Hematopoietic multipotent progenitor cell (in vitro differentiated cells): ENCODE results near the gene GPHN. TPM values are rescaled to one million over a fixed set of nuclear protein-coding genes. Genes with fewer than 3 reads are reported as not detected.
A peak's percentile ranks its signal among the peaks of the same experiment; 100 is the strongest.

ENCODE experiments used
- DNase-seq, 3 donors: peaks; one replicate each; pipeline ENCODE4 v3.0.0-alpha.2; 2011 to 2015; ENCODE audit warnings: low read depth in 2 of 3, low spot score in 2 of 3
- total RNA-seq: library from RNA; depleted of rRNA; stranded (reverse); fragments of >200 nt; gene quantifications from one replicate; pipeline ENCODE4 v1.2.3, GENCODE V29; 2012

GPHN gene
- total RNA-seq, 1 donor: 8.6 TPM

DNA sequence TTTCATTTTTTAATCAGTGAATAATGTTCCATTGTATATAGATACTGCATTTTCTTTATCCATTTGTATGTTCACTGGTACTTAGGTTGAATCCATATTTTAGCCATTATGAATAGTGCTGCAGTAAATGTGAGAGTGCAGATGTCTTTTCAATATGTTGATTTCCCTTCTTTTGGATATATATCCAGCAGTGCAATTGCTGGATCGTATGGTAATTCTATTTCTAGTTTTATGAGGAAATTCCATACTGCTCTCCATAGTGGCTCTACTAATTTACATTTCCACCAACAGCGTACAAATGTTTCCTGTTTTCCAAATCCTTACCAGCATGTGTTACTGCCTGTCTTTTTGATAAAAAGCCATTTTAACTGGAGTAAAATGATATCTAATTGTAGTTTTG, 392.8 kb downstream of the GPHN start:
- no peak for DNase-seq

DNA sequence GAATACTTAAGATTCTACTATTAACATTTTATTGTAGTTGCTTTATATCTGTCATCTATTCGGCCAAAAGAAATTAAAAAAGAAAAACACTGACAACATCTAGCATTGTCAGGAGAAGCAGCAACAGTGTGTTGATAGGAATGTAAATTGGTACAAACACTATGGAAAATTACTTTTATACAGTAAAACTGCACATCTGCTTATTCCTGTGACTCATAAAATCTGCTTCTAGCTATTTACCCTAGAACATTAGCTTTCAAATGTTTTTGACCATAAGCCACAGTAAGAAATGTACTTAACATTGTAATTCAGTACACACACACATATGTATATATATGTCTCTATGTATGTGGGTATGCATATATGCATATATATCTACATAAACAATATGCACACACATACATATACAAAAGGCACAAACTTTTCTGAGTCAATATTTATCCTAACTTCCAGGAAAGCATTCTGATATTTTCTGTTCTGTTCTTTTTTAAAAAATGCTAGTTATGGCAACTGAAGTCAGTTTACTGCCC, 402.4 kb downstream of the GPHN start:
- no peak for DNase-seq

DNA sequence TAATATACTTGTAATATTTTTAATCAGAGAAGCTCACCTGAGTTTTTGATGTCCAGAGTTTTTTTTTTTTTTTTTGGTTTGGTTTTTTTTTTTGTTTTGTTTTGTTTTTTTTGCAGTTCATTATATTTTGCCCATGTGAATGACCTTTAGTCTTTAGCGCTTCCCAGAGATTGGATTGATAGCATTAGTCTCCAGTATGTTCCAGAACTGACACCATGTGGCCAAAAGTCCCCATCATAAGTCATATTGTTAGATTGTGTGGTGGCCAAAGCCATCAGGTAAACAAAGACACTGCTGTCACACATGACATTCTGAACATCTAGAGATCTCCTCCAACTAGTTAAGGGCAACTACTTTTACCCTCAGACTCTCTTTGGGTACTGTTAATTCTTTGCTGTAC, 408.5 kb downstream of the GPHN start:
- no peak for DNase-seq

DNA sequence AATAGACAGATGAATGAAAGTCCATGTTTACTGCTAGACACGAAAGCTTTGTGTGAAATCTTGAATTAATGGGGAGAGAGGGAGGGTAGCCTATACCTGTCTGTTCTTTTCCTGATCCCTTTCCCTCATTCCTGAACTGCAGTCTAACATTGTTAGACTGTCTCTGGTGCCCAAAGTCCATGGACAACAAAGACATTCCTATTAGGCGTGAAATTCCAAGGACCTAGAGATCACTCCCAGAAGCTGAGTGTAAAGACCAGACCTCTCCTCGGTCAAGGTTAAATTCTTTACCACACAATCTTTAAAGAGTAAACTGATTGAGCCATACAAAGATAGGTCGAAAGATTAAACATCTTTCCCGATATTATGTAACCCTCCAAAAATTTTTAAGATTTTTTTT, 410.6 kb downstream of the GPHN start:
- no peak for DNase-seq

DNA sequence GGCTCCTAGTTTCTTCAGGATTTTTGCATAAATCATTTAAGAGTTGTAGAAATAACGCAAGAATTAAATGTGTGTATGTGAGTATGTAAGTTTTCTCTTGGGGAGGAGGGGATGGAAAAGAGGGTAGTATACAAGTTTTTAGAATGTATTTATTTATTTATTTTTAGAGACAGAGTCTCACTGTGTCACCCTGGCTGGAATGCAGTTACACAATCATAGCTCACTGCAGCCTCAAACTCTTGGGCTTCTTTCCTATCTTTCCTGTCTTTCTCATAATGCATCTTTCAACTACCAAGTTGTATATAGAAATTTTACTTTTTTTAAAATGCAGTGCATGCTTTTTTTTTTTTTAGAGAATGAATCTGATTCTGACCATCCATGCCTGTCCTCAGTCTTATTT, 412.2 kb downstream of the GPHN start:
- no peak for DNase-seq

DNA sequence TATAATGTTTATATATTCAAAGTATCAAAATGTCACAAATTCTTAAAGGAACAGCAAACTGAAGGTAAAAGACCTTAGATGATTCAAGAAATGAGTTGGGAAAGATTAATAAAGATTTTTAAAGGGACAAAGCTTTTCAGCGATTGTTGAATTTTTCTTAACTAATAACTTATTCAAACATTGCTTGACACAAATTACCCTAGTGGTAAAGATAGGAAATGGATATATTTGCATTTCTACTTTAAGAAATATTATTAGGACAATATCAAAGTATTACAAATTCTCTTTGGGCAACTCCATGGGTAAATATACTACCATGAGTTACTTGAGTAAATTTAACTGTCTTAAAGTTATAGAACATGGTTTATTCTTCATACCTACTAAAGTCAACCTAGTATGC, 415.3 kb downstream of the GPHN start:
- DNase-seq: no peak

DNA sequence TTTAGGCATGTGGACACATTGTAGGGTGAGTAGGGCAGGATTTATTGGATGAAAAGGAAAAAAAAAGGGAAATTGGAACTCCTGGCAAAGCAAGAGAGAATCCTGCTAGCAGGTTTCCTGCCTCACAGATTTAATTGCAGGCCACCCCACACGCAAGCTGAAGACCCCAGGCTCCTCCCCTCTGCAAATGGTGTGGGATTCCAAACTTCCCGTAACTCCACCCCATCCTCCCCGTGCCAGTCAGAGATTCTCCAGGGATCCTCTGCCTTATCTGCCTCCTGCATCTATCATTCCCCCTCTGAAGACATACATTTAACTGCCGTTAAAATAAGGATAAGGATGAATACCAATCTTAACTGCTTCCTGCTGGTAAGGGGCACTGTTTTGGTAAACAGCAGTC, 431.5 kb downstream of the GPHN start:
- DNase-seq: no peak

DNA sequence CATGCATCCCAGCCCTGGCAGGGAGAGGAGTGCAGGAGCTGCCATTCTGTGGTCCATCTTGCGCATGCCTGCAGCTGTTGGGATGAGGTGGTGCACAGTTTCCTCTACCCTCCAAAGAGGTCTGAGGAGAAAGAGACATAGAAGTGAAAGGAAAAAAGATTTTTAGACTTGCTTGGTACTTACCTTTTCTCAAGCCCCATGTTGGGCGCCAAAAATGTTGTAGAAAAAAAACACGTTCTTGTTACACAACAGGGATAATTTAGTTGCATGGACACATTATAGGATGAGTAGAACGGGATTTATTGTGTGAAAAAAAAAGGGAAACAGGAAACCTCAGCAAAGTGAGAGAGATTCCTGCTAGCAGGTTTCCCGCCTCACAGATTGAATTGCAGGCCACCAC, 436.9 kb downstream of the GPHN start:
- DNase-seq: peak in 2 of 3 donors; percentile 7 to 63

DNA sequence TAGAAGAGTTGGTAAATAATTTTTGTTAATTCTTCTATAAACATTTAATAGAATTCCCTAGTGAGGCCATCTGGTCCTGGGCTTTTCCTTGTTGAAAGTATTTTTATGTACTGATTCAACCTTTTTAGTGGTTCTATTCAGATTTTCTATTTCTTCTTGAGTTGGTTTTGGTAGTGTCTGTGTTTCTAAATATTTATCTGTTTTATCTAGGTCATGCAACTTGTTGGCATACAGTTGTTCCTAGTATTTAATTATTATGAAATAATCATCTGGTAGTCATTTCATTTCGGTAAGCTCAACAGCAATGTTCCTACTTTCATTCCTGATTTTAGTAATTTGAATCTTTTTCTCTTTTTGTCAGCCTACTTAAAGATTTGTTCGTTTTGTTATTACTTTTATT, 447.2 kb downstream of the GPHN start:
- no peak for DNase-seq

DNA sequence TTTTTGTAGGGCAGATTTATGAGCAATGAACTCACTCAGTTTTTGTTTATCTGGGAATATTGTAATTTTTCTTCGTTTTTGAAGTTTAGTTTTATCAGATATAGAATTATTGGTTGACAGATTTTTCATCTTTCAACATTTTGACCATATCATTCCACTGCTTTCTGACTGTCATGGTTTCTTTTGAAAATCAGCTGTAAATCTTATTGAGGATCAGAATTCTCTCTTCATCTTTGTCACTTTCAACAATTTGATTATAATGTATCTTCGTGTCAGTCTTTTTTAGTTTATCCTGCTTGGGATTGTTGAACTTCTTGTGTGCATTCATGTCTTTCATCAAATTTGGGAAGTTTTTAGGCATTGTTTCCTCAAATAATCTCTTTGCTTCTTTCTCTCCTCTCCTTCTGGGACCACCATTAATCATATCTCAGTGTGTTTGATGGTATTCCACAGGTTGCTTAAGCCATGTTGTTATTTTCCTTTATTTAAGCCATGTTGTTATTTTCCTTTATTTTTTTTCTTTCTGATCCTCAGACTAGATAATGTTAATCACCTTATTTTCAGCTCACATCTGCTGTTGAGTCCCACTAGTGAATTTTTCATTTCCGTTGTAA, 451.6 kb downstream of the GPHN start:
- DNase-seq: no peak

DNA sequence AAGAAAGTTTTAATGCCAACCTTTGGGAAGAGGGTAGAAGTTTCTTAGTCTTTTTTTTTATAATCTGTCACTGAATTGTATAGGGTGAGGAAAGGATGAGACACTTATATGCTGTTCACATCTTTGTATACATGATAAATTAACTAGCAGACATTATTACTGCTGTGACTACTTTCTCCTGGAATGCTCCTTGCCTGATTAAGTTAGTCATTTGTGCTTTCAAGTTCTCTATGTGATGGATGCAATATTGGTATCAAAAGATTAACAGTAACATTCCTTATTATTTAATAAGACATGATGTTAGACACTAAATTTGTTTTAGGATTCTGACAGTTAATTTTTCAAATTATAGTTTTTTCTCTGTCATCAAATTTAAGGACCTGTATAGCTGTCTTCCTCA, 457.9 kb downstream of the GPHN start:
- no peak for DNase-seq

DNA sequence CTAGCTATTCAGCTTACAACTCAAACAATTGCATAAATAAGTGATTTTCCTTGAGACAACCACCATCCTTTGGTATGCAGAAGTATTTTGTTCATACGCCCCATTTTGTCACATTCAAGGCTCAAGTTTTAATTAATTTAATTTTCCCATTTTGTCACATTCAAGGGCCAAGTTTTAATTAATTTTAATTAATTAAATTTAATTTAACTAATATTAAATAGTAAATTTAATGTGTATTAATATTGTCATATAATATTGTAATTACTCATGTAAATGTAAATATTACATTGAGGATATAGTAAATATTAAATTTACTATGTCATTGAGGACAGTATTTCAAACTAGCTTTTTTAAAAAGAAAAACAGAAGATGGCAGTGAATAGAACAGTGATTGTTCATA, 464.5 kb downstream of the GPHN start:
- DNase-seq: no peak

DNA sequence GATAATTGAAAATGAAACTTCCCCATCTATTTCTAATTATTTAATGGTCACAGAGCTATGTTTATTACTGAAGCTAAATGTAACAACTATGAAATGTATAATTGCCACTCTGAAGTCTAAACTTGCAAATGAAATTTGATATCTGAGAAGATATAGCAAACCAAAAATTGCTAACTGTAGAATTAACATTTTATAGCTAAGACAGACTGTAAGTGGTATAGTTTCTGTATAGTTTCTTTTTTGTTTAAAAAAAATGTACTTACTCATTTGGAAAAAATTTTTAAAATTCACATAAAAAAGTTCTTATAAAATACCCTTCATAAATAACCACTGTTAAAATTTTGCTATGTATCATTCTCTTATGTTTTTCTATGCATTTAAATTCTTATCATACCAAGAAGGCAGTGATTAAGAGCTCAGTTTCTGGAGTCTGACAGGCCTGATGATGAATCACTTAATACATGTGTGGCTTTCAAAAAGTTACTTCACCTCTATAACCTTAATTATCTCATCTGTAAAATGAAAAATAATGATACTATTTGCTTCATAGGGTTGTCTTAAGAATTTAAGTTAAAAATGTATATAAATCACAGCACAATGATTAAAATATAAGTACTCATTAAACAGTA, 466.6 kb downstream of the GPHN start:
- DNase-seq: no peak

DNA sequence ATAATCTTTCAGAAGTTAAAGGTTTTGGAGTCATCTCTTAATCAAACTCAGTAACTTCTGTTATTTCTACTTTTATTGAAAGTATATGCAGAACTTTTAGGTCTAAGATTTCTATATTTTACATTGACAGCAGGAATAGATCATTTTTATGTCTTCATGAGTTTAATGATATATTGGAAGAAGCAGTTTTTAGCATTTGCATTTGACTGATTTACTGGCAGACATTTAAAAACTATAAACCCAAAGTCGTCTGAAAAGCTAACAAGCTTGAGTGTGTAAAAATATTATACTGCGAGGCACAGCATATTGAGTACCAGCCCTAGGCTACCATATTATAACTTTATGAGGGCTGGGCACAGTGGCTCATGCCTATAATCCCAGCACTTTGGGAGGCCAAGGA, 467.3 kb downstream of the GPHN start:
- no peak for DNase-seq

DNA sequence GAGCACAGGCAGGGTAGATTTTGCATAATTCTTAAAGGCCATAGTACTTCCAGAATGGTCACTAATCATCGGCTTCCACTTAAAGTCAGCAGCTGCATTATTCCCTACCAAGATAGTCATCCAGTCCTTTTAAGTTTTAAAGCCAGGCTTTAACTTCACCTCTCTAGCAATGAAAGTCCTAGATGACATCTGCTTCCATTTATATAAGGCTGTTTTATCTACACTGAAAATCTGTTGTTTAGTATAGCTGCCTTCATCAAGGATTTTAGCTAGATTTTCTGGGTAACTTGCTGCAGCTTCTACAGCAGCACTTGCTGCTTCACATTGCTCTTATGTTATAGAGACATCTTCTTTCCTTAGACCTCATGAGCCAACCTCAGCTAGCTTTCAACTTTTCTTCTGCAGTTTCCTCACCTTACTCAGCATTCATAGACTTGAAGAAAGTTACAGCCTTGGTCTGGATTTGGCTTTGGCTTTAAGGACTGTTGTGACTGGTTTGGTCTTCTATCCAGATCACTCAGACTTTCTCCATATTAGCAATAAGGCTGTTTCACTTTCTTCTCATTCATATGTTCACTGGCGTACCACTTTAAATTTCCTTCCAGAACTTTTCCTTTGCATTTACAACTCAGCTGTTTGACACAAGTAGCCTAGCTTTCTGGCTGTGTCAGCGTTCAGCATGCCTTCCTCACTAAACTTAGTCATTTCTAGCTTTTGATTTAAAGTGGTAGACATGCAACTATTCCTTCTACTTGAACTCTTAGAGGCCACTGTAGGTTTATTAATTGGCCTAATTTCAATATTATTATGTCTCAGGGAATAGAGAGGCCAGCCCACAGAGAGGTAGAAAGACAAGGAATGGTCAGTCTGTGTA, 471.4 kb downstream of the GPHN start:
- no peak for DNase-seq

DNA sequence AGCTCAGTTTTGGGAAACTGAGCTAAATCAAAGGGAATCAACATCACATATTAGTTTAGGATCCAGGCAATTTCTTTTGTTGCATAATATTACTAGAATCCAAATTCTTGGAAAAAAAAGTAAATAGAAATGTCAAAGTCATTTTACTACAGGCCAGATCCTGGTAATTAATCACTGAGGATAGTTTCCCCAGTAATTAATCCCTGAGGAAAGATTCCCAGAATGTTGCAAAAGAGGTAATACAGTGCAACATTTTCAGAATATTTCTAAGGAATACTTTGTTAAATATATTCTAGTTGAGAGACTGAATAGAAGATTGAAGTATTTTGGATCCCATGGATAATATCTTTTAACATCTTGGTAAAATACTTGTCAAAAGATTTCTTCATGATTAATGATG, 474.3 kb downstream of the GPHN start:
- no peak for DNase-seq

DNA sequence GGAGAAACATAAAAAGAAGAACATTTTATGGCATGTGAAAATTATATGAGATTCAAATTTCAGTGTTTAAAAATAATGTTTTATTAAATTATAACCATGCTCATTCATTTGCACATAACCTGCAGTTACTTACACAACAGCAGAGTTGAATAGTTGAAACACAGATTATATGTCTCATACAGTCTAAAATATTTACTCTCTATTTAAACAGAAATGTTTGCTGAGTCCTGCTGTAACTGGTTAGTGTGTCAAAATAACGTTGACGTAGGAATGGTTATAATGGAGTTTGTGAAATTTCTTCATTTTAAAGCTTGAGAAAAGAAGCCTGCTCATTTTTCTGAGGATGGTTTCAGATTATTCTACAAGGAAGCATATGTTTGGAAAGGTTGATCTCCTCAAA, 484.8 kb downstream of the GPHN start:
- DNase-seq: no peak

DNA sequence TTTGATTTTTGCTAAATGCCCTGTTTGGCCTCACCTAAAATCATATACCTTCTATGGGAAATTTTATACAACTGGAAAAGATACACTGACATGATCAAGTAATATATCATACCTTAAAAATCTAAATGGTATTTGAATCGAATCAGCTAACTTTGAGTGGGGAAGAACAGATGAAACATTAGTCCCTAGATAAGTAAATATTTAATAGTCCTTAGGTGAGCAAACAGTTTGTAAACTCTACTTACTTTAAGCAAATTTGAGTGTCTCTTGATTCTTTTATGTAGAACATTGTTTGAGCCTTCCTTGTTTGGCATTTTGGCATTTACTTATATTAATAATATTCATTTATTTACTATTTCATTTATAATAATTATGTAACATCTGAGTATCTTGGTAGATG, 485.6 kb downstream of the GPHN start:
- DNase-seq: no peak

DNA sequence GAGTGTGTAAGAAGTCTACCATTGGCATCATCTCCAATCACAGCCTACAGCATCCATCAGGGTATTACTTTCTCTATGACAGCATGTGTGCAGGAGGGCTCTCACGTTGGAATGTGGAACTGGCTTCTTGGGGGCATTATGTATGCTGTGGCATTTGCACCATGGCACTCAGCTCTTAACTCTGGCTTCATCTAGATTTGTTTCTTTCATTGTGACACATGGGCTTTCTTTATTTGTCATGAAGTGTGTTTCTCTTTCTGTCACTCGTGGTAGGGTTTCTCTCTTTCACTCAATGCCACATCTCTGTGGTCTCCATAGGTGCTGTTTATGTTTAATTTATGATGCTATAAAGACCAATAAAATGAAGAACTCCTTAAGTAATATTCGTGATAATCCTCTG, 490.1 kb downstream of the GPHN start:
- no peak for DNase-seq

DNA sequence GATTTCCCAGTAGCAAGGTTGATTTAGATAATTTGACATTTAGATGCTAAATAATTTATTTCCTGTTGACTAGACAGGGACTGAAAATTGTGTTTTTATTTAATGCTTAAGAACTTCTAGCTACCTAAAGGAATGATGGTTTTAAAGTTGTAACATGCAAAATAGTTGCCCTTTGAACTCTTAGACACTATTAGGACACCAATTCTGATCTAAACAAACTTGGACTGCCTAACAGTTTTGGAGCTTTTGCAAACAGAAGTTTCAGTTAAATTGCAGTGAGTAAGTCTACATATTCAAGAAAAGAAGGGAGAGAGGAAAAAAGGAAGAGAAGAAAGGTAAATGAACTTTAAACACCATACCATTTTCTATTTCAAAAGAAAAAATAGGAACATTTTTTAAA, 492.0 kb downstream of the GPHN start:
- DNase-seq: no peak

DNA sequence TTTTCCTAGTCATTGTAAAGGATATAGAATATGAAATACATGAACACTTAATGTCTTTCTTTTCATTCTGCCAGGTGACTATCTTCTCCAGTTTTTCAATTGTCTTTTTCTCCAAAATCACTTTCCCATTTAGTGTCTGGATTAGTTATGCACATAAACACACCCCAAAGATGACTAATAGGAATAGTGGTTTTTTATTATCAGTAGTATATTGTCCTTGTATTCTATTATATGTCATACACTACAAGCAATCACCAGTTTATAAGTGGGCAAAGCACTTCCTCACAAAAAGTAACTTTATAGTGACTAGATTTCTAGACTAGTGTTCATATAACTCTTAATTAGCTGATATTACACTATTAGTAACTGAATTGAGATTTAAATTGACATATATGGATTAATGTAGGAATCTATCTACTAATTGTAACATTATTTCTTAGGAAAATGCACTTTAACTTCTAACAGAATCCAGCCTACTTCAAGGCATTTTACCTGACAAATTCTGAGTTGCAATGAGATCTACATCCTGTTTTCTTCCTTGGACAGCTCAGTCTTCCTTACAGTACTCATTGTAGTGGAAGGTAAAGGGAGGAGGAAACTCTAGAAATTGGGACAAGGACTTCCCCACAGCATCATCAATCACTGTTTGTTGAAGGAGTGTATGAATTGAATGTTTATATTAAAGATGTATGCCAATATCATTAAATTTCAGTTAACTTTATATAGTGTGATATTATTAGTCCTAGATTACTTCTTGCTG, 495.2 kb downstream of the GPHN start:
- no peak for DNase-seq
